NT2/D1 (cell line): ENCODE data around the gene U2AF1L4.

Experiments used
- DNase-seq: peaks from one replicate; pipeline ENCODE4 v3.0.0-alpha.2; 2011; ENCODE audit warnings: low read depth, low spot score
- H3K27me3 ChIP-seq: 2 replicates; pipeline ENCODE4 v1.6.0; 2011; ENCODE audit warnings: mild to moderate bottlenecking; ENCODE audit not compliant: insufficient read length, insufficient read depth
- H3K36me3 ChIP-seq: 2 replicates; pipeline ENCODE4 v1.6.1; 2011; ENCODE audit warnings: mild to moderate bottlenecking, low read length, mixed read lengths; ENCODE audit not compliant: insufficient read depth, insufficient read length
- H3K4me1 ChIP-seq: 2 replicates; pipeline ENCODE4 v1.5.1; 2011; ENCODE audit not compliant: insufficient read depth, insufficient read length
- H3K4me3 ChIP-seq: 2 replicates; pipeline ENCODE4 v1.5.1; 2011; ENCODE audit warnings: low read depth; ENCODE audit not compliant: insufficient read length
- H3K9ac ChIP-seq: 2 replicates; pipeline ENCODE4 v1.6.0; 2011; ENCODE audit warnings: low read depth; ENCODE audit not compliant: insufficient read length
- H3K9me3 ChIP-seq: 2 replicates; pipeline ENCODE4 v1.5.1; 2011; ENCODE audit warnings: mild to moderate bottlenecking, low read length; ENCODE audit not compliant: insufficient read depth
- SUZ12 ChIP-seq: IDR thresholded peaks from 2 replicates; pipeline ENCODE4 v1.6.1; 2011; ENCODE audit not compliant: insufficient read length, insufficient read depth; ENCODE audit errors: extremely low read depth
- YY1 ChIP-seq: IDR thresholded peaks from 2 replicates; pipeline ENCODE4 v1.6.1; 2011; ENCODE audit not compliant: insufficient read length, insufficient read depth
- ZNF274 ChIP-seq: IDR thresholded peaks from 2 replicates; pipeline ENCODE4 v1.6.1; 2011; ENCODE audit warnings: mild to moderate bottlenecking, low read depth, low read length

Gene U2AF1L4

DNA sequence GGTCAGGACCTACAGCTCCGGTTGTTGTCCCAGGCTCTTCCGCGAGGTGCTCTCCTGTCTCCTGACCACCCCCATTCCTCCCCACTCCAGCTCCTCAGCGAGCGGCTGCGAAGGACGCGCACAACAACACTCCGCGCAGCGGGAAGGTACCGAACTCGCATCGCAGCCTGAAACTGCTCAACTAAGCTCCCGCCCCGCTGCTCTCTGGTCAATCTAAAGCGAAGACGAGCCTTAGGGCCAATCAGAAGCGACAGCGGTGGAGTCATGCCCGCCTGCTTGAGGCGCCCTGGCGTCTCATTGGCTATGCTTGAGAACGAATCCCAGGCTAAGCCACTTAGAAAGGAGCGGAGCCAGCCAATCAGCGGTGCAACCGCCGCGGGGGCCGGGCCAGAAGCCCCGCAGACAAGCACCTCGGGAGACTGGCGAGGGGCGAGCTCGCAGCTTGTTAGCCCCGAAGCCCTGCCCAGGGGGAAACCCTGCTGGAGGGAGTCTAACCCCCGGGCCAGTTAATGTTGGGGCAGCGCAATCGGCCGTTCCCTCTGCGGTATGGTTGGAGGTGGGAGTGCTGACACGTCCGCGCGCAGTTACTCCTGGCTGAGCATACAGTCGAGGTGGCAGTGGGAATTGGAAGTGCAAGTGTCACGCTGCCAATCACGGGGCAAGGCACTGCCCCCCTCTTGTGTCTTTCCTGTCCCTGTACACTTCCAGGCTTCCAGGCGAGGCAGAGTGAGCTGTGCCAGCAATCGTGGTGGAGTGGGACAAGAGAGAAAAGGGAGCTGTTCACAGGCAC, 42.8 kb downstream of the U2AF1L4 start:
- Histone ChIP-seq H3K9me3 (no peaks in the 10 kb centered on the region; the same call in 1 of the 2 replicates), H3K4me1 (peaks cover 2% of the 10 kb centered on the region), H3K36me3 (no peaks in the 10 kb centered on the region), H3K4me3 (peak overlapping the region; percentile 60), H3K9ac (peak overlapping the region; percentile 61), H3K27me3 (no peaks in the 10 kb centered on the region)
- DNase-seq = peak; percentile 94
- TF ChIP-seq SUZ12 = no peak
- TF ChIP-seq YY1 = no peak
- TF ChIP-seq ZNF274 = no peak

DNA sequence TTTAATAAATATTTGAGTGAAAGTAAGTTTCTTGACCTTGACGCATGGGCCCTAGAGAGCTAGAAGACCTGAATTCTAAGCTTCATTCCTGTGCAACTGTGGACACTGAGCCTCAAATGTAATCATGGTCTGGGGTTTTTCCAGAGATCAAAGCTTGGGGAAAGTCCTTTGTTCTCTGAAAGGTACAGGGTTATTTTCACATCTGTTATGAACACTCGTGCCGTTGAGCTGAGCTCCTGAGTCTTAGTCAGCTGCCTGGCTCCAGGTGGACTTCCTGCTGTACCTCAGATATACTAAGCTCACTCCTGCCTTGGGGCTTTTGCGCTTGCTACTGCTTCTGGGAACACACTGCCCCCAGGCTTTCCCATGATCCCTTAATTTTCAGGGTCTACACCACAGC, 48.4 kb downstream of the U2AF1L4 start:
- H3K27me3 ChIP-seq = no peaks in the 10 kb centered on the region
- H3K4me3 ChIP-seq = no peak overlapping the region
- H3K4me1 ChIP-seq = no peaks in the 10 kb centered on the region
- DNase-seq = no peak
- H3K36me3 ChIP-seq = no peaks in the 10 kb centered on the region
- H3K9ac ChIP-seq = no peak overlapping the region
- H3K9me3 ChIP-seq = no peaks in the 10 kb centered on the region
- TF ChIP-seq ZNF274 = no peak
- TF ChIP-seq SUZ12 = no peak
- no peak for TF ChIP-seq YY1

GRCh38 chr19:35695895-35696422, 49.3 kb downstream of the U2AF1L4 start:
- TF ChIP-seq YY1 (no peak), ZNF274 (no peak), SUZ12 (no peak)
- Histone ChIP-seq H3K9me3 (no peaks in the 10 kb centered on the region), H3K36me3 (no peaks in the 10 kb centered on the region), H3K4me3 (no peak overlapping the region), H3K4me1 (no peaks in the 10 kb centered on the region), H3K27me3 (no peaks in the 10 kb centered on the region), H3K9ac (no peak overlapping the region)
- DNase-seq = no peak

DNA sequence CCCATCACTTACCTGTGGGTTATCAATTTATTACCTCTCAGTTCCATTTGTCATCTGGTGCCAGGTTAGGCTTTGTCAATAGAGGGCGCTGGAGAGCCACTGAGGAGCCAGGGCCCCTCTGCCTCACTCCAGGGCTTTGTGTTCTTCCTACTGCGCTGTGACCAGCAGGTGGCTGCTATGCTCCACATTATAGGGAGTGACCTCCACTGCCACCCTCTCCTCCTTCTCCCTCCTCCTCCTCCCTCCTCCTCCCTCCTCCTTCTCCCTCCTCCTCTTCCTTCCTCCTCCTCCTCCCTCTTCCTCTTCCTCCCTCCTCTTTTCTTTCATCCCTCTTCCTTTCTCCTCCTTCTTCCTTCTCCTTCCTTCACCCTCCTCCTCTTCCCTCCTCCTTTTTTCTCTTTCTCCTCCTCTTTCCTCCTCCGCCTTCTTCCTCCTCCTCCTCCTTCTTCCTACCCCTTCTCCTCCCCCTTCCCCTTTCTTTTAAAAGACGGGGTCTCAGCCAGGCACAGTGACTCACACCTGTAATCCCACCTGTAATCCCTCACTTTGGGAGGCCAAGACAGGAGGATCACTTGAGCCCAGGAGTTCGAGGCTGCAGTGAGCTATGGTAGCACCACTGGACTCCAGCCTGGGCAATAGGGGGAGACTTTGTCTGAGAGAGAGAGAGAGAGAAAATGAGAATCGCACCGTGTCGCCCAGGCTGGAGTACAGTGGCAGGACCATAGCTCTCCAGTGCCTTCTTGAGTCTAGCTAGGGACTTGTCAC, 51.2 kb downstream of the U2AF1L4 start:
- DNase-seq = peak; percentile 65
- H3K9ac ChIP-seq = no peak overlapping the region
- H3K4me3 ChIP-seq = no peak overlapping the region
- H3K9me3 ChIP-seq = no peaks in the 10 kb centered on the region
- TF ChIP-seq ZNF274 = no peak
- no peaks in the 10 kb centered on the region for H3K4me1 ChIP-seq
- H3K36me3 ChIP-seq = no peaks in the 10 kb centered on the region
- H3K27me3 ChIP-seq = no peaks in the 10 kb centered on the region

- Histone ChIP-seq H3K9ac (no peak overlapping the region), H3K27me3 (no peaks in the 10 kb centered on the region), H3K4me1 (no peaks in the 10 kb centered on the region), H3K4me3 (no peak overlapping the region), H3K36me3 (no peaks in the 10 kb centered on the region), H3K9me3 (no peaks in the 10 kb centered on the region)
- DNase-seq = no peak
- TF ChIP-seq ZNF274 (no peak), SUZ12 (no peak), YY1 (no peak)
These were observed 51.8 kb downstream of the U2AF1L4 start for GRCh38 chr19:35693422-35693821.
